GM19467 (cell line): ENCODE measurements around the gene ELMO1.

Experiments
- ATAC-seq: cut with Tn5 transposase; IDR thresholded peaks from one replicate; pipeline ENCODE4 v1.9.1; 2021; ENCODE audit warnings: mild to moderate bottlenecking, moderate library complexity; ENCODE audit not compliant: unreplicated experiment

Gene ELMO1

DNA sequence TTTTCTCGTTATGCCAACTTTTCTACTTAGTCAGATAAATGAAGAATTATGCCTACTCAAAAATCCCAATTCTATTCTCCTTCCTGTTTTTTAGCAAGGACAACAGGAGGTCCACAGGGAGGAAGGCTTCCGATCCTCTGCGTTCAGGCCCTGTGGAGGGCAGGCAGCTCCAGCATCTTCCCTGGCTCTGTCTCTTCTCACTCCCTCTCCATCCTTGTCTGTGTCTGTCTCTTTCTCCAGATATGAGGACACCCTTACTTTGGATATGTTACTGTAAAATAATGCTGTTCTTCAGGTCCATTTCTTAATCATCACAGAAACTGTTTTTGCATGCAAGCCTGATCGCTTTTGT lies 166.6 kb downstream of the ELMO1 start:
- no peak for ATAC-seq

GRCh38 chr7:37281368-37282092 lies 167.1 kb downstream of the ELMO1 start:
- ATAC-seq = no peak

- ATAC-seq = no peak
These were observed 171.2 kb downstream of the ELMO1 start for GRCh38 chr7:37277513-37277912.

- no peak for ATAC-seq
These were observed 173.5 kb downstream of the ELMO1 start for GRCh38 chr7:37275078-37275710.

DNA sequence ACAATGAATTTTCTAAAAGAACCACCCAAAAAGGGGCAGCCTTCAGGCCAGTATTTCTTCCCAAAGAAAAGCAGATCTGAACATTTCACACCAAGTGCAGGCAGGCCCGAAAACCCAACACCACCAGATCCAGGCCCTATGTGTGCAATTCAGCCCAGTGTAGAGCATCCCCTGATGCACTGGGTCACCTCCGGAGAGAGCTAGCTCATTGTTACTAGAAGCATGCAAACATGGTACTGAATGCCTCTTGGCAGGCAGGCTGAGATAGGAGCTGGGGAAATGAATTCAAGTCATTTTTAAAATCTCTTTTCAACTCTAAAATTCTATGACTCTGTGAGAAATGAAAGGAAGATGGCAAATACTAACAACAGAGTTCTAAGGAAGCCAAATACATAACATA lies 174.8 kb downstream of the ELMO1 start:
- no peak for ATAC-seq

- no peak for ATAC-seq
These were observed 178.8 kb downstream of the ELMO1 start for GRCh38 chr7:37269711-37270508.

GRCh38 chr7:37267251-37267650 lies 181.4 kb downstream of the ELMO1 start:
- no peak for ATAC-seq

GRCh38 chr7:37265876-37266275 lies 182.8 kb downstream of the ELMO1 start:
- no peak for ATAC-seq

DNA sequence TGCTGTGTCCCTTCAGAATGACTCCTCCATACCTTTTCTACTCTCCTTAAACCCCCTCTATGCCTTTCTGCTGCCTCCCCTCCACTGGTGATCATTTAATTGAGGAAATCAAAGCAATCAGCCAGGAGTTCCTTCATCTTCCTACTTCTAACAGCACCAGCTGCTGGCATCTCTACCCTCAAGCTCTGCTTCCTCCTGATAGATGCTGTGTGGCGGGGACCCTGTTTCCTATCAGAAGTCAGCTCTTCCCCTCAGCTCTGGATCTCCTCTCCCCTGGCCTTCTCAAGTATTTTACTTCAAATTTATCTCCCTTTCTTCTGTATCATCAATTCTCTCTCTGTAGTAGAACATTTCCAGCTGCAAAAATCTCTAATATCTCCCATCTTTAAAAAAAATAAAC lies 183.7 kb downstream of the ELMO1 start:
- ATAC-seq = no peak

GRCh38 chr7:37262181-37262580 lies 186.5 kb downstream of the ELMO1 start:
- ATAC-seq = no peak

- no peak for ATAC-seq
These were observed 189.3 kb downstream of the ELMO1 start for GRCh38 chr7:37259319-37259821.

DNA sequence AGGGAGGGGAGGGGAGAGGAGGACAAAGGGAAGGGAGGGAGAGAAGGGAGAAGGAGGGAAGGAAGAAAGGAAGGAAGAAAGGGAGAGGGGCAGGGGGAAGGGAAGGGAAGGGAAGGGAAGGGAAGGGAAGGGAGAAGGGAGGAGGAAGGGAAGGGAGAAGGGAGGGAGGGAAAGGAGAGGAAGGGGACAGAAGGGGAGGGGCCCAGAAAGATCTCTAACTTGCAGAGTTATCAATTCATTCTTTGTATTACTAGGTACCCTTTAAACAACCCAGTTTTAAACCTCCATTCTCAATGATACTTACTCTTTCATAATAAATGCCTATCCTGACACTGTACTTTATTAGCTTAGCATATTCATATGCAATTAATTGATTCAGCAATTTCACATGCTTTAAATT lies 192.0 kb downstream of the ELMO1 start:
- ATAC-seq = no peak

DNA sequence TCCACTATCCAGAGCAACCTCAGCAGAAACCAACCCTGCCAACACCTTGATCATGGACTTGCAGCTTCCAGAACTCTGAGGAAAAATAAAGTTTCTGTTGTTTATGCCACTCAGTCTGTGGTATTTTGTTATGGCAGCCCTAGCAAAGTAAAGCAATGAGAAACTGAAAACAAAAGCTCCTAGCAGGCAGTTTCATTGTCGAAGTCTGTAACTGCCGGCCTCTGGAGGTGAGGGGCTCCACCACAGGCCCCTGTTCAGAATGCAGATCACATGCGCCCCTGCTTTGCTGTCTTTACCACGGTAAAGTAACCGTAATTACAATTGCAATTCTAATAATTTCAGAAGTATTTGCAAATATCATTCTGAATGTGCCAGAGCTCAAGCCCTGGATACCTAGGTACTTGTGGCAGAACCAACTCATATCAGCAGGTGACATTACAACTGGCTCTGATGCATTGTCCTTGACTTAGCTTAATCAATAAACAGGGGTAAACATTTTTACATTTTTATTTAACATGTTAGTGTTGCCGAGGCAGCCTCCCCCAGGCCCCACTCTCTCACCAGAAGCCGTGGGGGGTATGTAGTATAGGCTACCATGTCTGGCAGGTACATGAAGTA lies 193.2 kb downstream of the ELMO1 start:
- no peak for ATAC-seq

DNA sequence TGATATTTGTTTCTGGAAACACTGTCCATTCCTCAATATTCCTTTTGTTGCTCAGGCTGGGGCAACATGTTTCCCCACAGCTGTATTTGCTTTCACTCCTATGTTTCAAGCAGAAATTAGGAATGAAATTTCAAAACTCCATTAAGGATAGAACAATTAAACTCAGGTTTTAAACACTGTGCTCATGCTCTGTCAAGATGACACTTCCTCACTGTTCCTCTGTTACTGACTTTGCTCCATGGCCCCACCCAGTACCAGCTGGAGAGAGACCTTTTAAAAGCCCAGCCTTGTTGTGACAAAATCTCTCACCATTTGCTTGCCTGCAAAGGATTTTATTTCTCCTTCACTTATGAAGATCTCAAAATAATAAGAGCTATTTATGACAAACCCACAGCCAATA lies 197.4 kb downstream of the ELMO1 start:
- ATAC-seq = no peak

DNA sequence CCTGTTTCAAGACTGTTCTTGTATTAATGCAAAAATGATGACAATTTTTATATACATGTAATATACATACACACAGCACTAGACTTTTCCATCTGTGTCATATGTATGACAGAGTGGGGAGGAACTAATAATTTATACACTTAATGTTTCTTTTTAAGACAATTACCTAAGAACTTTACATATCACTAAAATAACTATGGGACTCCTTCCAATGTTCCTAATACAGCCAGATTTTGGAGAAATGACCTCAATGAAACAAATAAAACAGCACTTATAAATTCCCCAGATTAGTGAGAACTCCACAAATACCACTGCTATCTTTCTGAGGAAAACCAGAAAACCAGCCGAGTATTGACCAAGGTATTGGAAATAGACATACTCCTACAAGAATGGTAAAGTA lies 199.4 kb downstream of the ELMO1 start:
- no peak for ATAC-seq

GRCh38 chr7:37248396-37248861 lies 200.2 kb downstream of the ELMO1 start:
- ATAC-seq = no peak

- no peak for ATAC-seq
These were observed 200.8 kb downstream of the ELMO1 start for GRCh38 chr7:37247861-37248260.

DNA sequence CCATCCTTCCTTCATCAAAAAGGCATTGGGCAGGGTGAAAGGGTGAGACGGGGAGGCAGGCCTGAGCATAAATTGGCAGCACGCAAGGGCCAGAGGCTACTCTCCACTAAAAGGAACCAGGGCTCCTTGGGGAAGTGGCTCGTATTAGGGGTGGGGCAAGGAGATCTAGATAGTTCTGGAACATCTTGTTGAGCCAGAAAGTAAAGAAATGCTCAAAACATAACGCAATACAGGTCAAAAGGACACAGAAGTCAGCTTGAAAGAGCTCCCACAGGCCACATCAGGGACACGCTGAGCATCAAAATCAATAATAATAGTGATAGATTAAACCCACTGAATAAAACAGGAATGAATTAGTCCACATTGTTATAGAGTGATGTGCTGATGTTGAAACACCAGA lies 203.1 kb downstream of the ELMO1 start:
- no peak for ATAC-seq

- no peak for ATAC-seq
These were observed 211.8 kb downstream of the ELMO1 start for GRCh38 chr7:37236906-37237305.

- no peak for ATAC-seq
These were observed 212.9 kb downstream of the ELMO1 start for GRCh38 chr7:37235813-37236212.

- no peak for ATAC-seq
These were observed 213.7 kb downstream of the ELMO1 start for GRCh38 chr7:37234928-37235327.
